ENCODE data around the gene MORC2. TPM values are rescaled to one million over a fixed set of nuclear protein-coding genes. Genes with fewer than 3 reads are reported as not detected.

Gene MORC2
- total and polyA plus RNA-seq, 2 of the 13 experiments (the other 11 are each of a cell fraction or from before 2014, with no cell fraction given): 11.9 to 18.3 TPM

DNA sequence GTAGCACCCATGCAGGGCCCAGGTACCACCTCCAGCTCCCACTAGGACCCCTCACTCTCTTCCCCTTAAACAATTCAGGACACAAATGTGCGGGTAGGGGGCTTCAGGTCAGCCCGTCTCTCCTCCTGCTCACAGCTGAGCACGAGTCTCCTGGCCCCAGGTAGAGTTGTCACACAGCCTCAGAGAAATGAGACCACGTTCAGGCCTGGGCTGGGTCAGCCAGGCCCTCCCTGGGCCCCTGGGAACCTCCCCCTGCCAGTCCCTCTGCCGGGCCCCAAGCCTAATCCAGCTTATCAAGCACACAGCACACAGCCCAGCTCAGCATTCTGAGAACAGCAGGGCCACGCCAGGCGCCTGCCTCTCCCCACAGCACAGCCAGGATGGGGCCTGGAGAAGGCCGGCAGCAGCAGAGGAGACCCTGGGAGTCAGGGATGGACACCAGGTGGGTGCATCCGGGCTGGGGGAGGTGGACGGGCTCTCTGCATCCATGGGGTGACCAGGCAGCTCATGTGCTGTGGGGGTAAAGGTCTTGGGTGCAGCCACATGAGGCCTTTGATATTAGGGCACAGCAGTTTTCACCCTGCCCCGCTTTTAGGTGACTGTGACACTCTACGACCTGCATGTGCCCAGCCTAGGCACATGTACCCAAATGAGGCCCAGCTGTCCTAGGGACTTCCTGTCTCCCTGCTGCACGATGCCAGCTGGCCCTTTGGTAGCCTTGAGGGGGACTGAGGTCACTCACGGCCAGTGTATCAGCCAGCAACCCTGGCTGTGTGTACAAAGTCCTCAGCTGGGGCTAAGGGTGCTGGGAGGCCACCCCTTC, 87.0 kb downstream of the MORC2 start (continued):
- TF ChIP-seq, protein P1, sequence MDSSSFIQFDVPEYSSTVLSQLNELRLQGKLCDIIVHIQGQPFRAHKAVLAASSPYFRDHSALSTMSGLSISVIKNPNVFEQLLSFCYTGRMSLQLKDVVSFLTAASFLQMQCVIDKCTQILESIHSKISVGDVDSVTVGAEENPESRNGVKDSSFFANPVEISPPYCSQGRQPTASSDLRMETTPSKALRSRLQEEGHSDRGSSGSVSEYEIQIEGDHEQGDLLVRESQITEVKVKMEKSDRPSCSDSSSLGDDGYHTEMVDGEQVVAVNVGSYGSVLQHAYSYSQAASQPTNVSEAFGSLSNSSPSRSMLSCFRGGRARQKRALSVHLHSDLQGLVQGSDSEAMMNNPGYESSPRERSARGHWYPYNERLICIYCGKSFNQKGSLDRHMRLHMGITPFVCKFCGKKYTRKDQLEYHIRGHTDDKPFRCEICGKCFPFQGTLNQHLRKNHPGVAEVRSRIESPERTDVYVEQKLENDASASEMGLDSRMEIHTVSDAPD (CRISPR knock-in tag; IDR thresholded peaks at IDR 0.05): 0 out of 2 replicates have a peak, but pooled peaks have one; percentile 51
- TF ChIP-seq EZH2 (conservative IDR thresholded peaks at IDR 0.05; ENCODE audit: low read depth, low read length) (no peak), ZNF749 (CRISPR knock-in tag; IDR thresholded peaks at IDR 0.05; ENCODE audit: borderline replicate concordance) (no peak), ZSCAN31 (CRISPR knock-in tag; IDR thresholded peaks at IDR 0.05; ENCODE audit: low read depth) (no peak), WIZ (CRISPR knock-in tag; IDR thresholded peaks at IDR 0.05) (no peak), CC2D1A (CRISPR knock-in tag; IDR thresholded peaks at IDR 0.05) (no peak), ZNF569 (CRISPR knock-in tag; IDR thresholded peaks at IDR 0.05; ENCODE audit: borderline replicate concordance) (no peak), HNF4A (CRISPR knock-in tag; IDR thresholded peaks at IDR 0.05) (peak; percentile 93), ZNF780A (CRISPR knock-in tag; IDR thresholded peaks at IDR 0.05) (no peak), CBX1 (IDR thresholded peaks at IDR 0.05; ENCODE audit: low read depth) (no peak), TBX3 (IDR thresholded peaks at IDR 0.05; ENCODE audit: borderline replicate concordance) (no peak), ZNF205 (CRISPR knock-in tag; IDR thresholded peaks at IDR 0.05) (no peak), NFKB2 (CRISPR knock-in tag; IDR thresholded peaks at IDR 0.05; ENCODE audit: borderline replicate concordance) (no peak; the same call in 1 of the 2 replicates), ZNF17 (CRISPR knock-in tag; IDR thresholded peaks at IDR 0.05) (no peak), TCF12 (IDR thresholded peaks at IDR 0.05) (no peak), TCF12 (CRISPR knock-in tag; IDR thresholded peaks at IDR 0.05) (no peak)
- TF ChIP-seq, protein P2, sequence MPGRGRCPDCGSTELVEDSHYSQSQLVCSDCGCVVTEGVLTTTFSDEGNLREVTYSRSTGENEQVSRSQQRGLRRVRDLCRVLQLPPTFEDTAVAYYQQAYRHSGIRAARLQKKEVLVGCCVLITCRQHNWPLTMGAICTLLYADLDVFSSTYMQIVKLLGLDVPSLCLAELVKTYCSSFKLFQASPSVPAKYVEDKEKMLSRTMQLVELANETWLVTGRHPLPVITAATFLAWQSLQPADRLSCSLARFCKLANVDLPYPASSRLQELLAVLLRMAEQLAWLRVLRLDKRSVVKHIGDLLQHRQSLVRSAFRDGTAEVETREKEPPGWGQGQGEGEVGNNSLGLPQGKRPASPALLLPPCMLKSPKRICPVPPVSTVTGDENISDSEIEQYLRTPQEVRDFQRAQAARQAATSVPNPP (CRISPR knock-in tag; IDR thresholded peaks at IDR 0.05): no peak
- TF ChIP-seq, protein P3, sequence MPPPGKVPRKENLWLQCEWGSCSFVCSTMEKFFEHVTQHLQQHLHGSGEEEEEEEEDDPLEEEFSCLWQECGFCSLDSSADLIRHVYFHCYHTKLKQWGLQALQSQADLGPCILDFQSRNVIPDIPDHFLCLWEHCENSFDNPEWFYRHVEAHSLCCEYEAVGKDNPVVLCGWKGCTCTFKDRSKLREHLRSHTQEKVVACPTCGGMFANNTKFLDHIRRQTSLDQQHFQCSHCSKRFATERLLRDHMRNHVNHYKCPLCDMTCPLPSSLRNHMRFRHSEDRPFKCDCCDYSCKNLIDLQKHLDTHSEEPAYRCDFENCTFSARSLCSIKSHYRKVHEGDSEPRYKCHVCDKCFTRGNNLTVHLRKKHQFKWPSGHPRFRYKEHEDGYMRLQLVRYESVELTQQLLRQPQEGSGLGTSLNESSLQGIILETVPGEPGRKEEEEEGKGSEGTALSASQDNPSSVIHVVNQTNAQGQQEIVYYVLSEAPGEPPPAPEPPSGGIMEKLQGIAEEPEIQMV (CRISPR knock-in tag; IDR thresholded peaks at IDR 0.05; ENCODE audit: low read depth): 0 out of 2 replicates have a peak, but pooled peaks have one; percentile 33
- TF ChIP-seq, protein P4, sequence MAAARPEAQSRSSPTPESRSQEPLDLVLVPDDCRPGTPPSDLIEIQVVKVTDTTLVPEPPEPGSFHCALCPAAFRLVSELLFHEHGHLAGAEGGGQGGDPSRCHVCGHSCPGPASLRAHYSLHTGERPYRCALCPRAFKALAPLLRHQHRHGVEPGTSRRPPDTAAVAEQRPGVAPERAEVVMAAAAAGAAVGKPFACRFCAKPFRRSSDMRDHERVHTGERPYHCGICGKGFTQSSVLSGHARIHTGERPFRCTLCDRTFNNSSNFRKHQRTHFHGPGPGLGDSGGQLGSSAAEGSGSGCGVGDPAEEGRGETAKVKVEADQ (CRISPR knock-in tag; IDR thresholded peaks at IDR 0.05; ENCODE audit: borderline replicate concordance): no peak
- TF ChIP-seq, protein P5, sequence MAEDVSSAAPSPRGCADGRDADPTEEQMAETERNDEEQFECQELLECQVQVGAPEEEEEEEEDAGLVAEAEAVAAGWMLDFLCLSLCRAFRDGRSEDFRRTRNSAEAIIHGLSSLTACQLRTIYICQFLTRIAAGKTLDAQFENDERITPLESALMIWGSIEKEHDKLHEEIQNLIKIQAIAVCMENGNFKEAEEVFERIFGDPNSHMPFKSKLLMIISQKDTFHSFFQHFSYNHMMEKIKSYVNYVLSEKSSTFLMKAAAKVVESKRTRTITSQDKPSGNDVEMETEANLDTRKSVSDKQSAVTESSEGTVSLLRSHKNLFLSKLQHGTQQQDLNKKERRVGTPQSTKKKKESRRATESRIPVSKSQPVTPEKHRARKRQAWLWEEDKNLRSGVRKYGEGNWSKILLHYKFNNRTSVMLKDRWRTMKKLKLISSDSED (CRISPR knock-in tag; IDR thresholded peaks at IDR 0.05): no peak
- TF ChIP-seq, protein P6, sequence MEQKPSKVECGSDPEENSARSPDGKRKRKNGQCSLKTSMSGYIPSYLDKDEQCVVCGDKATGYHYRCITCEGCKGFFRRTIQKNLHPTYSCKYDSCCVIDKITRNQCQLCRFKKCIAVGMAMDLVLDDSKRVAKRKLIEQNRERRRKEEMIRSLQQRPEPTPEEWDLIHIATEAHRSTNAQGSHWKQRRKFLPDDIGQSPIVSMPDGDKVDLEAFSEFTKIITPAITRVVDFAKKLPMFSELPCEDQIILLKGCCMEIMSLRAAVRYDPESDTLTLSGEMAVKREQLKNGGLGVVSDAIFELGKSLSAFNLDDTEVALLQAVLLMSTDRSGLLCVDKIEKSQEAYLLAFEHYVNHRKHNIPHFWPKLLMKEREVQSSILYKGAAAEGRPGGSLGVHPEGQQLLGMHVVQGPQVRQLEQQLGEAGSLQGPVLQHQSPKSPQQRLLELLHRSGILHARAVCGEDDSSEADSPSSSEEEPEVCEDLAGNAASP (CRISPR knock-in tag; IDR thresholded peaks at IDR 0.05; ENCODE audit: borderline replicate concordance): peak; percentile 95

All from HepG2 (cell line).